Stimulated activated CD4-positive, alpha-beta T cell treated with anti-CD3 and anti-CD28 coated beads, Interleukin-4, amount 100 ng/mL, for 24 hours (primary cell): ENCODE results near the gene CYTH3.

Experiments
- DNase-seq: peaks from one replicate; pipeline ENCODE4 v3.0.0-alpha.2; 2020

Gene CYTH3

DNA sequence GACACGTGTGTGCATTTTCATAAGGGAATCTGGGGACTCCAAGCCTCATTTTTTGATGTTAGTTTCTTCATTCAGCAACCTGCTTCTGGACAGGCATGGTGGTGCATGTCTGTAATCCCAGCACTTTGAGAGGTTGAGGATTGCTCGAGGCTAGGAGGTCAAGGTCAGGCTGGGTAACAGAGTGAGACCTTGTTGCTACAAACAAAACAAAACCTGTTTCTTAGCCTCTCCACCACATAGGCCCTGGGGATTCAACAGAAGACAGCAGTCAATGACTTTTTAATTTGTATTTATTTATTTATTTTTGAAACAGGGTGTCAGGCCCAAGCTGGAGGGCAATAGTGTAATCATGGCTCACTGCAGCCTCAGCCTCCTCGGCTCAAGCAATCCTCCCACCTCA is 6.9 kb upstream of the CYTH3 start:
- DNase-seq: no peak

GRCh38 chr7:6278749-6279310 is 6.4 kb upstream of the CYTH3 start:
- no peak for DNase-seq

- no peak for DNase-seq
Observed at GRCh38 chr7:6277476-6277875, 5.1 kb upstream of the CYTH3 start.

DNA sequence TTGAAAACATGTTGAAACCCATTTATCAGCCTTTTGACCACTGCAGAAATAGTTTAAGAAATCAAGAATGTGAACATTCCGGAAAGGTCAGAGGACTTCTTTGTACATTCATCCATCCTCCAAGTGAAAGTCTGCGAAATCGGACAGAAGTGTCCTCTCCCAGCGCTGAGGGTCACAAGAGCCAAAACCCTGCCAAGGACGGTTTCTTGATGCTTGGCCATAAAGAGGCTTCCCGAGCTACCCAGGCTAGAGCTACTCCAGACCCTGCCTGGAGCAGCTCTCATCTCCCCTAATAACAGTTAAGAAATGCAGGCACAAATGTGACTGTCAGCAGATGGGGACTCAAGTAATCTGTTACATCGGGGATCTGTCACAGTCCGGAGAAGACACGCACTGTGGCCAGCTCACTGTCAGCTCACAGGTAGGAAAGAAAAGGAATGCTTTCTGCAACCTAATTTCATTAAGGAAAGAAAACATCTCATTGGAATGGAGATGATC is 4.5 kb upstream of the CYTH3 start:
- DNase-seq: no peak

- DNase-seq: no peak
Observed at GRCh38 chr7:6274743-6275142, 2.3 kb upstream of the CYTH3 start.

- DNase-seq: no peak
Observed at GRCh38 chr7:6273917-6274630, 1.6 kb upstream of the CYTH3 start.

DNA sequence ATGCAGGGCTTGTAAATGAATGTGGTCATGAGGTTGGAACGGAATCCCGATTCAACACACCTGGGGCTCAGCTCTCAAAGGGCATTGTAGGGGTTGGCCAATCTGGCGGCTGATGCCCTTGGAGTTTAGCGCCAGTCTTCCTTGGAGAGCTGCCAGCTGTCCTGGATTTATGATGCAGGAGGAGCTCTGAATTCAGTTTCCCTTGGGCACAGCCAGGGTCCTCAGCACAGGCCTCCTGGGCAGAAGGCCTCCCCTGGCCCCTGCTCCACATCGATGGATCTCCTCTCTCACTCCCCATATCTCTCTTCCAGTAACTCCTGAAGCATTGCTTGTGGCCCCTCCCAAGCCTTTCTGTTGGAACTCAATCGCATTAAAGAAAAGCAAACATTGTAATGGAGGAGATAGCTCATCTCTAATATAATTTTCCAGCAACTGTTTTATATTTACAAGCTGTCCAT is 985 bp upstream of the CYTH3 start:
- no peak for DNase-seq

DNA sequence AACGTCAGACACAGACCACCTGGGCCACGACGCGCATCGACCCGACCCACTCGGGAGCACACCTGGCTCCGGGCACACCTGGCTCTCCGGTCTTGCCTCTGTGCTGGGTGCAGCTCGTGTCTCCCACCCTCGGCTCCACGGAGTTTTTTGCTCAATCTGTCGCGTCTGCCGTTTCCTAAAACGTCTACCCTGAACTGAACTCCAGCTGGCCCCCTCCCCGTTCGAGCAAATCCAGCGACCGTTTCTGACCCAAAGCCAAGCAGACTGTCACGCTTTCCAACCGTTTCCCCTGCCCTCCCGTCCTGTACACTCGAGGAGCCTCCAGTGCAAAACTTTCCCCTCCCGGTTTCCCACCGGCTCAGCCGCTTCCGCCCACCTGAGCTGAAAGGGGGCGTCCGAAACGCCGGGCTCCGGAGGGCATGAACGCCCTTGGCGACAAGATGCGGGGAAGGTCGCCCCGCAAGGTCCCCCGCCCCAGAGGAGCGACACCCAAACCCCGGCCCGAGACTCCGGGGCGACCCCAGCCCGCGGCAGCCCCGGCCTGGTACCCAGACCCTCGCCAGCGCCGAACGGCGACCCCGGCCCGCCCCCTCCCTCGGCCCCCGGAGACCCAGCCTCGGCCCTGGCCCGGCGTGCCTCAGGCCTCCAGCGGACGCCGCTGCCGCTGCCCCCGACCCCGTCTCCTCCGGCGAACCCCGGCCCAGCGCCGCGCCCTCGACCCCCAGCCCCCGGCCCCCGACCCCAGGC is 557 bp downstream of the CYTH3 start:
- peak; percentile 19 for DNase-seq

- DNase-seq: peak; percentile 42
Observed at GRCh38 chr7:6271060-6271658, 1.3 kb downstream of the CYTH3 start.

- DNase-seq: no peak
Observed at GRCh38 chr7:6269527-6269926, 2.9 kb downstream of the CYTH3 start.

DNA sequence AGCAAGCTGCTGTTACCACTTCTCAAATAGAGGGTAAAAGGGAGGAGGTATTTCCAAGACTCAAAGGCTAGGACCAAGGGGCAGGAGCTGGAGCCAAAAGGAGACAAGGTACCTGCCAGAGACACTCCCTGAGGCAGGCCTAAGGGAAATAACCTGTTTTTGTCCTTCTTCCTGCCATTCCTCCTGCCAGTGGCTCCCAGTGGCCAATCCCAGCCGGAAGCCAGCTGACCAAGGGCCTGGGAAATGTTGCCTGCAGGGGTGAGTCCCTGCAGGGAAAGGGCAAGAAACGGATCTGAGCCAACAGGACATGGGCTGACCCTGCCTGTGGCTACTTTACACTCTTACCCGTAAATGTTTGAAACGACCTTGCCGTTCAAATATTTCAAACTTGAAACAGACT is 3.5 kb downstream of the CYTH3 start:
- no peak for DNase-seq

DNA sequence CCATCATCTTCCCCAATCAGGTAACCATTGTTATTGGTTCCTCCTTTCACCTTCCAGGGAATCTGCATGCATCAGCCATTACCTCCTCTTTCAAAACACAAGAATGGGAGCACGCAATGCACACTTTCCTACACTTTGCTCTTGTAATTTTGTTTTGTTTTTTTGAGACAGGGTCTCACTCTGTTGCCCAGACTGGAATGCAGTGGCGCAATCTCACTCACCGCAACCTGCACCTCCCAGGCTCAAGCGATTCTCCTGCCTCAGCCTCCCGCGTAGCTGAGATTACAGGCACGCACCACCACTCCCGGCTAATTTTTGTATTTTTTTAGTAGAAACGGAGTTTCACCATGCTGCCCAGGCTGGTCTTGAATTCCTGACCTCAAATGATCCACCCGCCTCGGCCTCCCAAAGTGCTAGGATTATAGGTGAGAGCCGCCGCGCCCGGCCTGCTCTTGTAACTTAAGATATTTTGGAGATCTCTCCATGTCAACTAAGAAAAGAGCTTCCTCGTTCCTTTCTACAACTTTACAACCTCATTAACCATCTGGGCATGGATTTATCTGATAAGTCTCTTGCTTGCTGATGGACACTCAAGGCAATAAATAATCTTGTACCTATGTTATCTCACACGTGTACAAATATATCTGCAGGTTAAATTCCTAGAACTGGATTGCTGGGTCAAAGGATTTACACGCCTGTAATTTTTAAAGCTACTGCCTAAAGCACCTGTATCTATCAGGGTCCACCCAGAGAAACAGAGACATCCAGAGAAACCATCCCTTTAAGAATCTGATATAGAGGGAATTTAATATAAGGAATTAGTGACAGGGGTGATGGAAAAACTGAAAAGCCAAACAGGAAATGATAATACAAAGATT is 4.2 kb downstream of the CYTH3 start:
- no peak for DNase-seq

DNA sequence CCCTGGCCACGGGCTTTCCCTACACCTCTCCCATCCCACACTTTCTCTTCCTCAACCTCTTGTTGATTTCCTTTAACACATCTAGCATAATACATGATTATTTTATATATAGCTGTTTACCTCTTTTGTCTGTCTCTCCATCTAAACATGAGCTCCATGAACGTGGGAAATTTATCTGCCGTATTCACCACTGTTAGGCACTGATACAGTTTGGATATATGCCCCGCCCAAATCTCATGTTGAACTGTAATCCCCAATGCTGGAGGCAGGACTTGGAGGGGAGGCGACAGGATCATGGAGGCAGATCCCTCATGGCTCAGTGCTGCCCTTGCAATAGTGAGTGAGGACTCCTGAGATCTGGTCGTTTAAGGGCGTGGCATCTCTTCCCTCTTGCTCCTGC is 5.7 kb downstream of the CYTH3 start:
- no peak for DNase-seq

- no peak for DNase-seq
Observed at GRCh38 chr7:6262221-6262620, 10.2 kb downstream of the CYTH3 start.

DNA sequence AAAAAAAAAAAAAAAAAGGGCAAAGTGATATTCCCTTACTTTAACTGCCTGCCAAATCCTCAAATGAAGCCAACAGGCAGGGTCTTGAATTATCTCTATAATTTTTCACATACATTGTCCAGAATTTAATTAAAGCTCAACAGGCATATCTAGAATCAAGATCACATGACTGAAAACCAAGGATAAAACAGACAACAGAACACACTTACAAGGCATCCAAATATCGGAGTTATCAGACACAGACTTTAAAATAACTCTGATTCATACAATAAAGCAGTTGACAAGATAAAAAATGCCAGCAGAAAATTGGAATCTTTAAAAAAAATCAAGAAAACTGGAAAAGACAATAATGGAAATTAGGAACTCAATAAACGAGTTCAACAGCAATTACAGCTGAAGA is 10.7 kb downstream of the CYTH3 start:
- DNase-seq: no peak

- DNase-seq: no peak
Observed at GRCh38 chr7:6260291-6261187, 11.9 kb downstream of the CYTH3 start.

DNA sequence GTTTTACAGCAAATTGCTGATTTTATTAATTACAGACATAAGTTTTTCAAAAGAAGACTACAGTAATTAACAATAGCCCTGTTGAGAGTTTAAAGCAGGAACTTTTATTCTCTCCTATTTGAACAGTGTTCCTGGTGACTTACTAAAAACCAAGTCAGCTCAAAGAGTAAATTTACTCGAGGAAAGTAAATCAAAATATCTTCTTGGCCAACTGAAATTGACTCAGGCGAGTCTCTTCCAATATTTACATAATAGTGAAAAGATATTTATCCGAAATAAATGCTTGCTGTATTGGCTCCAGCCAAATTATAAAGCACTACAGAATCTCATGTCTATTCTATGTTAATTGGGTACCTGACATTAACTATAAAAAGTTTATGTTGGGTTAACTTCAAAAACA is 13.2 kb downstream of the CYTH3 start:
- no peak for DNase-seq

DNA sequence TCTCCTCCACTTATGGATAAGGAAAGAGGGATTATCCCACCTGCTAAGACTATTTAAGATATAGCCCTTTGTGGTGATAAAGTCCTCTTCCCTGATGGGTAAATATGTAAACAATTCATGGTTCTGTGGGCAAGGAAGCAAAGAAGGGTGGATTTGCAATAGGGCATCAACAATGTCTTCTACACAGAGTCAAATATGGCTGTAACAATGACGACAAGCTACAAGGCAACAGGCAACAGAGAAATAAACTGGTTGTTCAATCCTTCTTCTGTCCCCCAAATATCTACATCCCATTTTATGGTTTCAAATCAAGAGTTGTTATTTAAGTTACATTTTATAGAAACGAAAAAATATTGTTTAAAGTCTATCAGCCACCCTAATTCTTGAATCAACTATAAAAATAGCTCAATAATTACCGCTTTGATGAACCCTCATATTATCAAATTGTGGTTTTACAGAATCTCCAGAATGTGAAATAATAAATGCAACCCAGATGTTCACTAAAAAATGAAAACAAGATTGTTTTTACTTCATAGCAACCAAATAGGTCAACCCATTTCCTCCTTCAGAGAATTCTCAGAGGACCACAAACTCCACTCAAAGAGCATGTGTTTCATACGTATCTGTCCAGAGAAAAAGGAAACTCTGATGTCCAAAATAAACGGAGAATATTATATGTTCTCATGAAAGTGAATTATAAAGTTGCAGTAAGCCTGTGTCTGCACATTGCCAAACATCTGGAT is 13.8 kb downstream of the CYTH3 start:
- DNase-seq: no peak

GRCh38 chr7:6257675-6258074 is 14.7 kb downstream of the CYTH3 start:
- DNase-seq: no peak

DNA sequence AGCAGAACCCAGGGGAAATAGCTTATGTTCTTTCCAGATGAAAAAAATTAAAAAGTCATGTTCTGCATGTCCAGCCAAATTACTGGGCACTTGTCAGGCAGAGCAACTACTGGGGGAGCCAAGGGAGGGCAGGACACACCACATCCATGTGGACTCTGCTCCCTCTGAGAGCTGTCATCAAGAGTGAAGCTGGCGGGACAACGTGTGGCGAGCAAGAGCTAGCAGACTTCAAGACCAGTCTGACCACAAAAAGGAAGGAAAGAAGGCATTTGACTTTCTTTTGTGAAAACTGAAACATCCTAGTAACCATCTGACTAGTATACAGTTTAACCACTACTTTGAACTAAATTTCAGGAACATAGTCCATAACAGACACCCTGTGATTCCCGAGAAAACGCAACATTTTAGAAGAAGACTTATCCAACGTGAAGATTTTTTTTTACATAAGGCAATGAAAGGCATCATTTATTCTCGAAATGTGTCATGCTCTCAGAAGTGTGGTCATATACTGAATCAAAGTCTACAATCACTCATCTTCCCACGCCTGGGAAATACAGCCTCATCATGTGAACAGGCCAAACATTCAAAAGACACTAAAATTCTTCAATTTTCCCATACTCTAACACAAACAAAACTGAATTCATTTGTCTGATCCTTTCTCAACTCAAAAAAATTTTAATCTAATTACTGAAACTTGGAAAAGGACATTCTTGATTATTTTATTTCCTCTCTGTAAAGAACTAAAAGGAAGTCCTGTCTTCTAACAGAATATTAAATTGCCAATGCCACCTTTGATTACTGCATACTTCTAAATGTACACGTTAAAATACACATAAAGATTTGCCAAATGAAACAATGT is 15.5 kb downstream of the CYTH3 start:
- peak; percentile 68 for DNase-seq
